ENCODE results near the gene RGS16. TPM values are rescaled to one million over a fixed set of nuclear protein-coding genes. Genes with fewer than 3 reads are reported as not detected.

RGS16 gene
- polyA plus RNA-seq, 1 donor (not counting 4 experiments of a cell fraction or from before 2014, with no cell fraction given): 0.34 TPM

DNA sequence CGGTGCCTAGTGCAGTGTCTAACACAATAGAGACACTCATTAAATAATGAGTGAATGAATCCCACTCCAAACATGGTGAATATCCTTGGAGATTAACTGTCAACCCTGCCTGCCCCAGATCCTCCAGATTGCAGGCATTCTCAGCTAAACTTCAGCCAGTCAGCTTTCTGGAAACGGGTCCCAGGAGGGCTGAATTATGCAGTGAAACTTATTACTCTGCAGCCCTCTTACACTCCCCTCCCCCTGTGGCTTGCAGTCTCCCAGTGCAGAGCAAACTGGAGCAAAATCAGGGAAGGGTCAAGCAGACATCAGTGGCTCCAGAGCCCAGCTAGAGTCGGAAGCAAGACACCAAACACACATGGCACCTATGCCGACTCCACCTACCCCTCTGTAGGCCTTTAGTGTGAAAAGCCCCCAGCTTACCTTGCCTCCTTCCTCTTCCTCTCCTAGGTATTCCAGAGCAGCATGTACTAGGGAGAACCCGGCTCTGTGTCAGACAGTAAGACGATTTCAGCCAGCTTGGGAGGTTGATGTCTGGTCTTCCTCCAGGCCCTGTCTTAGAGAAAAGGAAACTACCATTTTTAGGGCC lies 6.5 kb upstream of the RGS16 start:
- dilution Hi-C loops (cut with MboI; ENCODE audit: extremely low pct_ligation_motif_present, low sequenced_read_pairs): no loop called here
- H3K27ac ChIP-seq (ENCODE audit: control insufficient read depth, insufficient read depth, low read length): no peak overlapping the region
- H3K9me1 ChIP-seq (ENCODE audit: control insufficient read depth, extremely low read depth, insufficient read depth, low read length): no peaks in the 10 kb centered on the region
- no peaks in the 10 kb centered on the region for H3K36me3 ChIP-seq (ENCODE audit: control insufficient read depth in 2 of 2, extremely low read depth in 1 of 2, insufficient read depth in 2 of 2, low read length in 2 of 2)
- H3K4me2 ChIP-seq (ENCODE audit: control insufficient read depth, extremely low read depth, insufficient read depth, low read depth, low read length): no peak overlapping the region
- no peaks in the 10 kb centered on the region for H3K79me2 ChIP-seq (ENCODE audit: control insufficient read depth, insufficient read depth, low read length)
- no peak for TF ChIP-seq EZH2 (IDR thresholded peaks at IDR 0.05; ENCODE audit: low read length)
- TF ChIP-seq, protein P1, sequence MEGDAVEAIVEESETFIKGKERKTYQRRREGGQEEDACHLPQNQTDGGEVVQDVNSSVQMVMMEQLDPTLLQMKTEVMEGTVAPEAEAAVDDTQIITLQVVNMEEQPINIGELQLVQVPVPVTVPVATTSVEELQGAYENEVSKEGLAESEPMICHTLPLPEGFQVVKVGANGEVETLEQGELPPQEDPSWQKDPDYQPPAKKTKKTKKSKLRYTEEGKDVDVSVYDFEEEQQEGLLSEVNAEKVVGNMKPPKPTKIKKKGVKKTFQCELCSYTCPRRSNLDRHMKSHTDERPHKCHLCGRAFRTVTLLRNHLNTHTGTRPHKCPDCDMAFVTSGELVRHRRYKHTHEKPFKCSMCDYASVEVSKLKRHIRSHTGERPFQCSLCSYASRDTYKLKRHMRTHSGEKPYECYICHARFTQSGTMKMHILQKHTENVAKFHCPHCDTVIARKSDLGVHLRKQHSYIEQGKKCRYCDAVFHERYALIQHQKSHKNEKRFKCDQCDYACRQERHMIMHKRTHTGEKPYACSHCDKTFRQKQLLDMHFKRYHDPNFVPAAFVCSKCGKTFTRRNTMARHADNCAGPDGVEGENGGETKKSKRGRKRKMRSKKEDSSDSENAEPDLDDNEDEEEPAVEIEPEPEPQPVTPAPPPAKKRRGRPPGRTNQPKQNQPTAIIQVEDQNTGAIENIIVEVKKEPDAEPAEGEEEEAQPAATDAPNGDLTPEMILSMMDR (optimal IDR thresholded peaks at IDR 0.05 in 1 of 3, IDR thresholded peaks at IDR 0.05 in 1 of 3, conservative IDR thresholded peaks at IDR 0.05 in 1 of 3; ENCODE audit: extremely low read depth in 1 of 3, insufficient read depth in 2 of 3, low read length in 3 of 3): no peak
- DNase-seq (ENCODE audit: low read depth, low spot score): no peak
- no peak overlapping the region for H2AFZ ChIP-seq (ENCODE audit: control insufficient read depth, low read length)
- FAIRE-seq: no peak
- no peaks in the 10 kb centered on the region for H3K9me3 ChIP-seq (ENCODE audit: control insufficient read depth, low read depth, low read length)
- no peaks in the 10 kb centered on the region for H4K20me1 ChIP-seq (ENCODE audit: control insufficient read depth, extremely low read depth, insufficient read depth, low read length)
- H3K4me1 ChIP-seq (ENCODE audit: control insufficient read depth, extremely low read depth, insufficient read depth, low read length): peaks cover 20% of the 10 kb centered on the region
- no peak overlapping the region for H3K9ac ChIP-seq (ENCODE audit: control insufficient read depth, extremely low read depth, insufficient read depth, low read length)
- H3K4me3 ChIP-seq (ENCODE audit: control insufficient read depth in 2 of 3, extremely low read depth in 1 of 3, insufficient read depth in 2 of 3, low read depth in 1 of 3, low read length in 3 of 3): no peak overlapping the region
- H3K27me3 ChIP-seq (ENCODE audit: control insufficient read depth, extremely low read depth, insufficient read depth, low read length): peaks cover 18% of the 10 kb centered on the region

DNA sequence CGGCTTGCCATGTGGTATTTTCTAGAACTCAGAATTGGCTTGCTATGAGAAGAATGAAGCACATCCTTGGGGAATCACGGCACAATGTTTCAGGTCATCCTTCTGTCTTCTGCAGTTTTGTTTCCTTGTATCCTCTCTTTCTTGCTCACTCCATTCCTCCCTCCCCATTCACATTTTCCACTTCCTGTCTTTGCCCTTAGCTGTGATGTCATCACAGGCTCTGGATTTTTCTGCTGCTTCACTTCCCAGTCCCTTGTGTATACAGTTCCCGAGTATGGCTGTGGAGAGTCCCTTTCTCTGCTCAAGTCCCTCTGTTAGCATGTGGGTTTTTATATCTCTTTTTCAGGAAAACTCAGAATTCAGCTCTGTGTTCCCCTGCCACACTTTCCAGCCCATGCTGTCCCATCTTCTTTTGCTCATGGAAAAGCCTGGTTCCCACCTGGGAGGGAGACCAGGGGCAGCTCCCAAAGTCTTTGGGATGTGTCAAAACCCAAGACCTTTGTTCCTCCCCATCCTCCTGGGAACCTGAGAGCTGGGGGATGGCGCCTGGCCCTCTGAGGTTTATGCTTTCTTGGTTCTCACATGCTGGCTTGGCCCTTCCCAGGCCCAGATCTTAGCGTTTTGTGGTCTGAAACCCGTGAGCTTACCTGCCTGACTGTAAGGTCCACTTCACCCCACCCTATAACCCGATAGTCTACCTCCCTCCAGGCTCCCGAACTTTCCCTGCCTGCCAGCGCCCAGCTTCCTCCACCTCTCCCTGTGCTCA lies 4.8 kb upstream of the RGS16 start:
- TF ChIP-seq EZH2 (IDR thresholded peaks at IDR 0.05; ENCODE audit: low read length): no peak
- TF ChIP-seq, protein P1 (optimal IDR thresholded peaks at IDR 0.05 in 1 of 3, IDR thresholded peaks at IDR 0.05 in 1 of 3, conservative IDR thresholded peaks at IDR 0.05 in 1 of 3; ENCODE audit: extremely low read depth in 1 of 3, insufficient read depth in 2 of 3, low read length in 3 of 3): no peak
- Histone ChIP-seq H3K9ac (ENCODE audit: control insufficient read depth, extremely low read depth, insufficient read depth, low read length) (no peak overlapping the region), H3K4me1 (ENCODE audit: control insufficient read depth, extremely low read depth, insufficient read depth, low read length) (peaks cover 8% of the 10 kb centered on the region), H4K20me1 (ENCODE audit: control insufficient read depth, extremely low read depth, insufficient read depth, low read length) (no peaks in the 10 kb centered on the region), H3K9me1 (ENCODE audit: control insufficient read depth, extremely low read depth, insufficient read depth, low read length) (no peaks in the 10 kb centered on the region), H3K4me3 (ENCODE audit: control insufficient read depth in 2 of 3, extremely low read depth in 1 of 3, insufficient read depth in 2 of 3, low read depth in 1 of 3, low read length in 3 of 3) (no peak overlapping the region), H3K4me2 (ENCODE audit: control insufficient read depth, extremely low read depth, insufficient read depth, low read depth, low read length) (no peak overlapping the region), H3K27ac (ENCODE audit: control insufficient read depth, insufficient read depth, low read length) (no peak overlapping the region), H3K36me3 (ENCODE audit: control insufficient read depth in 2 of 2, extremely low read depth in 1 of 2, insufficient read depth in 2 of 2, low read length in 2 of 2) (no peaks in the 10 kb centered on the region), H3K27me3 (ENCODE audit: control insufficient read depth, extremely low read depth, insufficient read depth, low read length) (peaks cover 8% of the 10 kb centered on the region), H3K79me2 (ENCODE audit: control insufficient read depth, insufficient read depth, low read length) (no peaks in the 10 kb centered on the region), H3K9me3 (ENCODE audit: control insufficient read depth, low read depth, low read length) (no peaks in the 10 kb centered on the region), H2AFZ (ENCODE audit: control insufficient read depth, low read length) (no peak overlapping the region)
- DNase-seq (ENCODE audit: low read depth, low spot score): no peak
- dilution Hi-C loops (cut with MboI; ENCODE audit: extremely low pct_ligation_motif_present, low sequenced_read_pairs): no loop called here
- FAIRE-seq: no peak

Data from keratinocyte (primary cell).